Fibroblast of villous mesenchyme (primary cell): ENCODE data around the gene DYNC1I1. TPM values are rescaled to one million over a fixed set of nuclear protein-coding genes. Genes with fewer than 3 reads are reported as not detected.
A peak's percentile ranks its signal among the peaks of the same experiment; 100 is the strongest.

Experiments
- DNase-seq: peaks from one replicate; pipeline ENCODE4 v3.0.0-alpha.2; 2010; ENCODE audit warnings: low read depth
- H3K4me3 ChIP-seq: 2 replicates; pipeline ENCODE4 v1.5.1; 2011; ENCODE audit warnings: low read depth, mild to moderate bottlenecking, low read length
- total RNA-seq: library from RNA; depleted of rRNA; stranded (reverse); fragments of >200 nt; gene quantifications from 2 replicates; pipeline ENCODE4 v1.2.3, GENCODE V29; 2012
- TF ChIP-seq, protein P1 (sequence below): IDR thresholded peaks from 2 replicates; pipeline ENCODE4 v1.5.1; 2012; ENCODE audit warnings: low read depth, mild to moderate bottlenecking, low read length; ENCODE audit not compliant: insufficient read depth

Gene DYNC1I1
- total RNA-seq, 1 donor: 0.43 TPM

DNA sequence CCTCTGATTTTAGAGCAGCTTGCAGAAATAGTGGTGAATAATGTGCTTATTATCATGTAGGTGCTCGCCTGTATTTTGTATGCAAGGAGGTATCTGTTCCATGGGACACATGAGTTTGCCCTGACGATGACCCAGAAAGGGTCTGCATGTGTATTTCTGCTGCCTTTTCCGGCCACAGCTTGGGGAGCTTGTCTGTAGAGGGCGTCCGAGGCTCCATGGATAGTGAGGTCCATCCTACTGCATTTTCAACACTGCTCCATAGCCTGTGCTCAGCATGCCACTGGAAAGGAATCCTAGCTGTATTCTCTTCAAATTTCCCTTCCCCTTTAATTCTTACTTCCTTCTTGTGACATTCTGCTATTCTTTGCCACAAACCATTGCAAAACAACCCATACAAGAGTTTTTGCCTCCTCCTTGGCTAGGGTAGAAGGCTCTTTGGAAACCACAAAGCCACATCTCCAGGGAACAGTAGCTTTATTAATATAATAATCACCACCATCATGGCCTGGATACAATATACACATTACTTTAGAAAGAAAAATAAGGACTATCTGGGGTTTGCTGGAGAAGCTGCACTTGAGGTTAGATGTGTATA, 127.7 kb downstream of the DYNC1I1 start:
- no peak for DNase-seq
- TF ChIP-seq, protein P1, sequence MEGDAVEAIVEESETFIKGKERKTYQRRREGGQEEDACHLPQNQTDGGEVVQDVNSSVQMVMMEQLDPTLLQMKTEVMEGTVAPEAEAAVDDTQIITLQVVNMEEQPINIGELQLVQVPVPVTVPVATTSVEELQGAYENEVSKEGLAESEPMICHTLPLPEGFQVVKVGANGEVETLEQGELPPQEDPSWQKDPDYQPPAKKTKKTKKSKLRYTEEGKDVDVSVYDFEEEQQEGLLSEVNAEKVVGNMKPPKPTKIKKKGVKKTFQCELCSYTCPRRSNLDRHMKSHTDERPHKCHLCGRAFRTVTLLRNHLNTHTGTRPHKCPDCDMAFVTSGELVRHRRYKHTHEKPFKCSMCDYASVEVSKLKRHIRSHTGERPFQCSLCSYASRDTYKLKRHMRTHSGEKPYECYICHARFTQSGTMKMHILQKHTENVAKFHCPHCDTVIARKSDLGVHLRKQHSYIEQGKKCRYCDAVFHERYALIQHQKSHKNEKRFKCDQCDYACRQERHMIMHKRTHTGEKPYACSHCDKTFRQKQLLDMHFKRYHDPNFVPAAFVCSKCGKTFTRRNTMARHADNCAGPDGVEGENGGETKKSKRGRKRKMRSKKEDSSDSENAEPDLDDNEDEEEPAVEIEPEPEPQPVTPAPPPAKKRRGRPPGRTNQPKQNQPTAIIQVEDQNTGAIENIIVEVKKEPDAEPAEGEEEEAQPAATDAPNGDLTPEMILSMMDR: peak; percentile 6
- no peak overlapping the region for H3K4me3 ChIP-seq

DNA sequence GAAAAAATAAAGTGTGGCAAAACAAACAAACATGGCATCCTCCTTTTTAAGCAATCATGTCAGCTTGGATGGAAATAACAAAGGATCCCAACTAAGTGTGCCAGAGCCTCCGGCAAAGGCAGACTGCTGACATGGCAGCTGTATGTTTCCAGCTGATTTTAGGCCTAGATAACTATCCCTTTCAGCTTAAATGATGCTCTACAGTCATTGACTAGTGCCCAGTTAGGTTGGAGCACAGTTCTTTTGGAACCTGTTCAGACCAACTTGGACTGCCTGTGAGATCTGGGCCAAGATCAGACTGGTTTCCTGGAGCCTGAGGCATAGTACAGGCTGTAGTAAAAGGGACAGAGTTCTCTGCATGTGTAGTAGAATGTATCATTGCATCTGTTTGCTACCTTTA, 128.7 kb downstream of the DYNC1I1 start:
- no peak overlapping the region for H3K4me3 ChIP-seq
- DNase-seq: no peak
- TF ChIP-seq, protein P1: no peak

DNA sequence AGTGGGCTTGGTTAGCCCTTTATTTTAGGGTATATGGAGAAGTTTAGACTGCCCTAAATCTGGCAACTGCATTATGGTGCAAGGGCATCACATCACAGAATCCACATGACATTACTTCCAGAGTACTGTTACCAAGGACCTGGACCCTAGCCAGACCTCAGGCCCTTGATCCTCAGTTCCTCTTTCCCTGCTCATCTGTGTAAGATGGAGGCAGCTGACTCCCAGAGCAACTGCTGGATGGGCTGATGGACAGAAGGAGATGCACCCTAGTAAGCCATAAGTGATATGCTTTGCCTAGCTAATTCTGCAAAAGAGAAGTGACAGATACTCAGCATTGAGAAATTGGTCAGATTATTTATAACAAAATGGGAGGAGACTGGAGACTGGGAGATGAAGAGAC, 131.7 kb downstream of the DYNC1I1 start:
- no peak overlapping the region for H3K4me3 ChIP-seq
- DNase-seq: no peak
- TF ChIP-seq, protein P1: no peak

DNA sequence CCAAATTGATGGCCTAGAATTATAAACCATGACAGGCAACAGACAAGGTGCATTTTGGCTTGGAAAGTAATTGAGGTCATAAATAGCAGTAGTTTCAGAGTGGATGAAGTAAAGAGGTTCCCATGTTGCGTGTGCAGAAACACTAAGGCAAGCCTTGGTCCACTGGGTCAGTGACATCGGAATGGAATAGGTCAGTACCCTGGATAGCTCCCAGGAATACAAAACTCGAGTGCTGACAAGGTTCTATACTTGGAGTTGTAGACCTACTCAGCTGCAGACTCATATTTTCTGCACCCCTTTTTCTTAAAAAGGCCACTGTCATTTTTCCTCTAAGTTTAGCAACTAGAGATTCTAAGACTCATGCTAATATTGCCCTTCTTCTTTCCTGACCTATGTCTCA, 132.8 kb downstream of the DYNC1I1 start:
- TF ChIP-seq, protein P1: no peak
- no peak overlapping the region for H3K4me3 ChIP-seq
- no peak for DNase-seq

DNA sequence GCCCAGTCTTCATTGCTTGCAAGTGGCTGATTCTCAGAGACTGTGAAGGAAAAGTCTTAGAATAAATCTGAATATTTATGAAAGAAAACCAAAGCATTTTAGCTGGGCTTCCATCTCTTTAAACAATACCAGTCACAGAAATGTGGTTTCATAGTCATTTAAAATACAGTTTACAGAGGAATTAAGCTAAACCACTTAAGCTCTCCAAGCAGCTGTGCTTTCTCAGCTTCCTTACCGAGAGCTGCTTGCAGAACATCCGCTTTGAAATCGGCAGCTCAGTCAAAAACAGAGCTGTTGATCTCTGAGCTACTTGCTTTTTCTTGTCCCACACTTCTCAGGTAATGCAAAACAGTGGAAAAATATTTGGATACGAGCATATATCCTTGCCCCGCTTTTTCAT, 134.5 kb downstream of the DYNC1I1 start:
- DNase-seq: no peak

DNA sequence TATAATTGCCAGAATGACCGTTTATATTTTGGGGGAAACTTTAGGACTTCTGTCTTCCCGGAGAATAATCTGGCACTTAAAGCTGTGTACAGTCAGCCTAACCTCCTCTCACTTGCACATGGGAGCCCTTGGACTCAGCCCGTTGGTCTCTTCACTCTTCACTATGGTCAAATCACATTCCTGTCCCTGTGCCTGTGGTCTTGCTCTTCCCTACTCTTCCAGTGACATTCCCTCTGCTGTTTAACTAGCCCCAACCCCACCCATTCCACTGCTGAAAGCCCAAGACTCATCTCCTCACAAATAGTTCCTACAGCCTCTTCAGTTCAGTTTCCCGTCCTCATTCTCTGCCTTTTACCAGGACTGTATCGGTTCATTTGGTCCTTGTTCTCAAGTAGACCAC, 135.0 kb downstream of the DYNC1I1 start:
- no peak overlapping the region for H3K4me3 ChIP-seq
- DNase-seq: no peak
- TF ChIP-seq, protein P1: no peak

More for the DNA sequence above, 134.5 kb downstream of the DYNC1I1 start:
- TF ChIP-seq, protein P1: no peak
- H3K4me3 ChIP-seq: no peak overlapping the region

DNA sequence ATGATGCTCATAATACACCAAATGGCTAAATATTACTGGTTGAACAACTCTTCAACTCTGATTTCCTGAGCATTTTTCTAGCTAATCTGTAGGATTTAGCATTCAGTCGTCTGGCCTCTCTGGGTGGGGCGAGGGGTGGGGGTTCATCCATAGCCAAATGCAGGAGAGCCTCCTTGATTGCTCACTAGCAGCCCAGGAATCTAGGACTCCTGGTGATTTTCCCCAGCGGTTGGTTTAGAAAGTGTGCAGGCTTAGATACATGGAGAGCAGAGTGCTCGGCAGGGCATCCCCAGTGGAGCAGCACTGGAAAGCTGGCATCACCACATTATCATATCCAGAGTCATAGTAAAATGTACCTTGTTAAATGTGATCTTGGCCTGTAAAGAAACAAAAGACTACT, 136.1 kb downstream of the DYNC1I1 start:
- TF ChIP-seq, protein P1: no peak

More for the DNA sequence above, 136.1 kb downstream of the DYNC1I1 start:
- no peak for DNase-seq
- no peak overlapping the region for H3K4me3 ChIP-seq
